ENCODE results near the gene ACTR1B.

DNA sequence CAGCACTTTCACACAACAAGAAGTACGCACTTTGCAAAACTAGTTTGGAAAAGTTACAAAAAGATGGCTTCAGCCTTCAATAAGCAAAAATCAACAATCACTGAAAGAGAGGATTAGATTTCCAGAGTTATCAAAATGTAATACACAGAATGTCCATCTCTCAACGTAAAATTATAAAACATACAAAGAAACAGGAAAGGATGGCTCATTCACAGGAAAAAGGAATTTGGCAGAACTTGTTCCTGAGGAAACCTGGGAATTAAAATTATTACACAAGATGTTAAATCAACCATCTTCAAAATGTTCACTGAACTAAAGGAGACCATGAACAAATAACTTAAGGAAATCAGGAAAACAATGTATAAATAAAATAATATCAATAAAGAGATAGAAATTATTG lies 13.6 kb upstream of the ACTR1B start:
- TF ChIP-seq EZH2 (IDR thresholded peaks at IDR 0.05; ENCODE audit: borderline replicate concordance, low read length) (no peak), CTCF (IDR thresholded peaks at IDR 0.05; ENCODE audit: low read length) (no peak)
